ENCODE measurements around the gene KRCC1. TPM values are rescaled to one million over a fixed set of nuclear protein-coding genes. Genes with fewer than 3 reads are reported as not detected.

Gene KRCC1
- total and polyA plus RNA-seq, 9 of the 15 experiments (the other 6 are each of a cell fraction or from before 2014, with no cell fraction given): 1.9 to 6.0 (median 2.2) TPM

GRCh38 chr2:87996570-87996969, 59.0 kb downstream of the KRCC1 start (continued):
- no peak for TF ChIP-seq IRF9 (tag; IDR thresholded peaks at IDR 0.05)
- TF ChIP-seq CBX1 (IDR thresholded peaks at IDR 0.05; ENCODE audit: low read depth): peak; percentile 20; the same call in 1 of the 2 replicates
- TF ChIP-seq USF1 (CRISPR knock-in tag; IDR thresholded peaks at IDR 0.05): peak; percentile 30; the same call in 1 of the 2 replicates
- no peak for TF ChIP-seq SIX5 (IDR thresholded peaks at IDR 0.05; ENCODE audit: borderline replicate concordance in 1 of 2, insufficient read depth in 1 of 2, low read depth in 1 of 2, low read length in 2 of 2)
- no peak for TF ChIP-seq SIN3B (IDR thresholded peaks at IDR 0.05; ENCODE audit: low read depth)
- TF ChIP-seq REST (IDR thresholded peaks at IDR 0.05; ENCODE audit: borderline replicate concordance): peak; percentile 78
- TF ChIP-seq REST (CRISPR knock-in tag; IDR thresholded peaks at IDR 0.05; ENCODE audit: low read depth): no peak
- TF ChIP-seq NFE2L1 (tag; IDR thresholded peaks at IDR 0.05; ENCODE audit: borderline replicate concordance, low read depth): no peak
- TF ChIP-seq L3MBTL2 (IDR thresholded peaks at IDR 0.05): peak; percentile 57; the same call in 1 of the 2 replicates
- peak; percentile 42 for TF ChIP-seq ZNF384 (IDR thresholded peaks at IDR 0.05; ENCODE audit: low read depth, low read length)
- 0 out of 2 replicates have a peak, but pooled peaks have one; percentile 19 for TF ChIP-seq RAD51 (IDR thresholded peaks at IDR 0.05; ENCODE audit: borderline replicate concordance, low read depth)
- TF ChIP-seq MCM5 (IDR thresholded peaks at IDR 0.05; ENCODE audit: low read depth): no peak
- TF ChIP-seq SIRT6 (IDR thresholded peaks at IDR 0.05; ENCODE audit: low read depth, low read length): no peak
- peak; percentile 75 for TF ChIP-seq CEBPB (tag; IDR thresholded peaks at IDR 0.05)
- peak; percentile 47; the same call in 1 of the 2 replicates for TF ChIP-seq TEAD4 (IDR thresholded peaks at IDR 0.05; ENCODE audit: low read length)
- no peak for TF ChIP-seq TEAD4 (CRISPR knock-in tag; IDR thresholded peaks at IDR 0.05; ENCODE audit: borderline replicate concordance)
- no peak for TF ChIP-seq HDGF (IDR thresholded peaks at IDR 0.05)
- TF ChIP-seq TRIM24 (IDR thresholded peaks at IDR 0.05): peak; percentile 95 to 97
- peak; percentile 53; the same call in 1 of the 2 replicates for TF ChIP-seq MITF (IDR thresholded peaks at IDR 0.05)
